Activated T-cell treated with anti-CD3 and anti-CD28 coated beads for 4 hours (primary cell): ENCODE data around the gene RND2.

Experiments
- DNase-seq: peaks from one replicate; pipeline ENCODE4 v3.0.0-alpha.2; 2020

The RND2 gene

DNA sequence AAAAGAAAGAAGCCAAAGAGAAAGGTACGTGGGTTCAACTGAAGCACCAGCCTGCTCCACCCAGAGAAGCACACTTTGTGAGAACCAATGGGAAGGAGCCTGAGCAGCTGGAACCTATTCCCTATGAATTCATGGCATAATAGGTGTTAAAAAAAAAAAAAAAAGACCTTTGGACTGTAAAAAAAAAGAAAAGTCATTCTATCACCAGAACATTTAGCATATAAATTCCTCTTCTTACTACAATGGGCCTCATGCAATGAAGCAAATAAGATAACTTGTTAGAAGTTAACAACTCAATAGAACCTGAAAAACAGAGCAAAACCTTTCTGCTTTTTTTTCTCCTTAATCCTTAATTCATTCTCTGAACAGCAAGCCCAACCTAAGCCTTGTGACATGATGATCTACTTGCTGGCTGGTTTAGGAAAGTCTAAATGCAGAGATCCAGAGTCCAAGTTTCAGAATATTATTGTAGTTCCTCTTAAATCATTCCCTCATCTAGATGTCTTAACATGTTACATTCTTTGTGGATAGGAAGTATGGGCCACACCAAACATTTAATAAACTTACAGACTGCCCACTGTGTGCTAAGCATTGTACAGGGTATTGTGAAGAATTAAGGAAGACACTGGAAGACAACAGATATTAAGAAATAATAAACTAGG lies 54.7 kb downstream of the RND2 start:
- no peak for DNase-seq
